GM19455 (cell line): ENCODE data around the gene GPX4.
"Not testable (repeated sequence)": the region's sequence is repeated elsewhere in the genome, so short reads cannot be mapped to it uniquely, and the experiment has no call there.

Experiments used
- ATAC-seq: cut with Tn5 transposase; IDR thresholded peaks from one replicate; pipeline ENCODE4 v1.9.1; 2021; ENCODE audit not compliant: unreplicated experiment

The GPX4 gene

GRCh38 chr19:1113986-1114483 lies 10.2 kb downstream of the GPX4 start:
- no peak for ATAC-seq

GRCh38 chr19:1114728-1115127 lies 10.9 kb downstream of the GPX4 start:
- not testable (repeated sequence) for ATAC-seq

GRCh38 chr19:1115646-1116420 lies 12.0 kb downstream of the GPX4 start:
- no peak for ATAC-seq

GRCh38 chr19:1116726-1117581 lies 13.2 kb downstream of the GPX4 start:
- ATAC-seq = no peak

- no peak for ATAC-seq
These were observed 13.9 kb downstream of the GPX4 start for GRCh38 chr19:1117654-1118053.

- no peak for ATAC-seq
These were observed 15.2 kb downstream of the GPX4 start for GRCh38 chr19:1118999-1119398.

- no peak for ATAC-seq
These were observed 15.9 kb downstream of the GPX4 start for GRCh38 chr19:1119475-1120217.

GRCh38 chr19:1121395-1121794 lies 17.6 kb downstream of the GPX4 start:
- ATAC-seq = no peak

GRCh38 chr19:1122021-1122971 lies 18.5 kb downstream of the GPX4 start:
- no peak for ATAC-seq

GRCh38 chr19:1122972-1123363 lies 19.2 kb downstream of the GPX4 start:
- no peak for ATAC-seq

- no peak for ATAC-seq
These were observed 19.6 kb downstream of the GPX4 start for GRCh38 chr19:1123381-1123780.

- ATAC-seq = no peak
These were observed 20.3 kb downstream of the GPX4 start for GRCh38 chr19:1123885-1124677.

GRCh38 chr19:1125601-1126467 lies 22.0 kb downstream of the GPX4 start:
- ATAC-seq = no peak

GRCh38 chr19:1126984-1127760 lies 23.4 kb downstream of the GPX4 start:
- no peak for ATAC-seq

GRCh38 chr19:1128106-1128505 lies 24.3 kb downstream of the GPX4 start:
- no peak for ATAC-seq

- not testable (repeated sequence) for ATAC-seq
These were observed 25.3 kb downstream of the GPX4 start for GRCh38 chr19:1129084-1129483.

- ATAC-seq = no peak
These were observed 25.7 kb downstream of the GPX4 start for GRCh38 chr19:1129535-1129934.
